Middle frontal gyrus (tissue), 1 donor: ENCODE measurements around the gene FAM47E.

Source experiments
- DNase-seq: peaks from one replicate; pipeline ENCODE4 v3.0.0-alpha.2; 2015; ENCODE audit warnings: low spot score; ENCODE audit errors: extremely low spot score

FAM47E gene, protein sequence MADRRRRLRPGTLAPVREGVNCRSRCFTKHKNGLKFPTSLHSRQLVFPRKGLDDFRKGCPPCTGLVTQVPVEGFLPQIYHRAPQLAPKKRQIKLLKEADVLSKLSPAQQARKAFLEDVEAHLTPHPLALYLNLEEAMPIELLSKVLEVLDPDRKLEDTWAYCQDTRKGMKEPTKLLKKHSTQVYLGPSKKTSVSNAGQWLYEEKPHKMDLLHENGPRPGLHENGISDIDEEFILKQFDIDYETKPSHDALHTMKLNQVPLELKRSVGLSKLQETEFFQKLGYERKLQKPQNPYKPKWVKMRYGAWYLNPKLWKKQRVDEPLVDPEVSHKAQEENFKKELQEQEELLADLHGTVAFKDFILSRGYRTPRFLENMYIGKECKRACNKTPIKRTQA

DNA sequence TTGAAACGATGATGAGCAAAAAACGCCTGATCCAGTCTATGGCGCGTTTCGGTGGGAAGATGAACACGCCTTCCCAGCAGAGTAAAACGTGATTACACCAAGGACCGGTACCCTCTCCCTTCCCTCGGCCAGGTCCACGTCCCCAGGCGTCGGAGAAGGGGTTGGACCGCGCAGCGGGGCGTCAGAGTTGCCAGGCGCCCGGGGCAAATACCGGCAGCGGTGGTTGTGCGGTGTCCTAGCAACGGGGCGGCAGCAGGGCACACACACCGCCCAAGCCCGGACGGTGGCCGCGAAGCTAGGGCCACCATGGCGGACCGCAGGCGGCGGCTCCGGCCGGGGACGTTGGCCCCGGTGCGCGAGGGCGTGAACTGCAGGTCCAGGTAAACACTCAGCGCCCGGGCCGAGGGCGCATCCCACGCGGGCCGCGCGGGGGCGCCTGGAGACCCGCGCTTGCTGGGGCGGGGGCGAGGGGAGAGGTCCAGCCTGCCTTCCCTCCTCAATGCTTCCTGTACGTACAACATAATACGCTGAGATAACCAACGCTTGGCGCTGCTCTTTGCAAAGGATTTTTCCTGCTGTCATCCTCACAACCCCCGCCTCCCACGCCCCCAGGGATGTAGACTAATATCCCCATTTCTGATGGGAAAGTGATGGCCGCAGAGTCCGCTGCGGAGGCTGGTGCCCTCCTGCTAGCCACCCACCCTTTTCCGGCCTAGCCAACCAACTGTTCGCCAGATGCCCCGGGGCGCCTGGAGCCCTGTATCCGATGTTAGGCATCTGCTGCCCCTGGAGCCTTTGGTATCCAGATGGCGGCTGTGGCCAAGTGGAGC, at the start of gene FAM47E:
Gene FAM47E, plus strand, starts transcription at position 281 of the 830 bp plus-strand sequence. Its CDS starts 26 bp downstream, at position 307.
- no peak for DNase-seq

DNA sequence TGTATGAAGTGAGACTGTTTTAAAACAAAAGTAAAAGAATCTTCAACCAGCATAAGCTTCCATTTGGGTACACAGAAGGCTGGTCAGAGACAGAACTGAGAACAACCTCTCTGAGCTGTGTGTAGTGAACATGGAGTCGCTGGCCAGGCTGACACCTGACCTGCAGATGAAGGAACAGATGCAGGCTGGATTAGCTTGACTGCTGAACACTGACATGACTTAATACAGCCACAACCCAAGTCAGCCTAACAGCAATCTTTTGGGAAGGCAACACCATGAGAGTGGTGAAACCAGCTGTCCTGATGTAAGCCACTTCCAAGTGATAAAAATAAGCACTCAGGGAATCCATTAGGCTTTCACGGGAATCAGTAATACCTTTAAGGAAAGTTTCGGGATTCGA, 48.0 kb upstream of the FAM47E start:
- DNase-seq, result no peak

DNA sequence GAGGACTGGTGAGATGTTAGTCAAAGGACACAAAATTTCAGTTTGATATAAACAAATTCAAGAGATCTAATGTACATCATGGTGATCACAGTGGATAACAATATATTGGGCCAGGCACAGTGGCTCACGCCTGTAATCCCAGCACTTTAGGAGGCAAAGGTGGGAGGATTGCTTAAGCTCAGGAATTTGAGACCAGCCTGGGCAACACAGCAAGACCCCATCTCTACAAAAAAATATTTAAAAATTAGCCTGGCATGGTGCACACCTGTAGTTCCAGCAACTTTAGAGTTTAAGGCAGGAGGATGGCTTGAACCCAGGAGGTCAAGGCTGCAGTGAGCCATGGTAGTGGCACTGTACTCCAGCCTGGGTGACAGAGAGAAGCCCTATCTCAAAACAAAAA, 46.6 kb upstream of the FAM47E start:
- no peak for DNase-seq

DNA sequence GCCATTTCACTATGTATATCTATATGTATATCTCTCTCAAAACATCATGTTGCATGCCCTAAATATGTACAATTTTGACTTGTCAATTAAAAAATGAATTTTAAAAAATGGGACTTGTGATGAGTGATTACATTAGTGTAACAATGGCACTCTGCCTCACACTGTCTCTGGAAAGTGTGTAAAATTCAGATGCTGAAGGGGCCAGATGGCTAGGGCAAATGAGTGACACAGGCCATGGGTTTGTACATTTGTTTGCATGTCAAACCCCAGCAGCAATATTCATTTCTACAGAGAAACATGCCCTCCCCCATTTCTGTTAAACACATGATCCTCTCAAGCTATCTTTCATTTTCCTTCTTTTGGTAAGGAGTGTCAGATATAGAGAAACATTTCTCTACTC, 46.0 kb upstream of the FAM47E start:
- no peak for DNase-seq

DNA sequence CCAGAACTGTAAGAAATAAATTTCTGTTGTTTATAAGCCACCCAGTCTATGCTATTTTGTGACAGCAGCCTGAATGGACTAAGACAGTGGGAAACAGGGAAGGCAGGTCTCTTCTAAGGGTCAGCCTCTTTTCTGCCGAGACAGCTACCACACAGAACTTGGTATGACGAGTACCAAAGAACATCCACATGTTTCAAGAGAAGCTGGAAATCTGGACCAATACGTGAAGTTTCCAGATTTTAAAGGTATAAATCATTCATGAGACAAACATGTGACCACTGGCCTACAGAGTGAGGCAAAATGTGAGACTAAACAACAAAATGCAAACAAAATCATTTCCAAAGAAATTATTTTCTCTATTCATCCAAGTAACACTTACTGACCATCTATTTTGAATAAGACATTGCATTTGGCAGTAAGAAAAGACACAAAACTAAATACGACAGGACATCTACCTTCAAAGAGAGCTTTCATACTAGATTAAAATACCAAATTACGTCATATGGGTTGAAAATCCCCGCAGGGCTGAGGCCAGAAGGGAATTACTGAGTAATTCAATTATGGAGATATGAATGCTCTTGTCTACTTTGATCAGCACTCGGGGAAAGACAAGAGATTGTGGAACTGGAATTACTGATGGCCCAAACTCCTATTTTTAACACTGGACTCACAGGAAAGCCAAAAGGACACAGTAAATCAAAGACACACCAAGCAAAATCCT, 45.1 kb upstream of the FAM47E start:
- no peak for DNase-seq

DNA sequence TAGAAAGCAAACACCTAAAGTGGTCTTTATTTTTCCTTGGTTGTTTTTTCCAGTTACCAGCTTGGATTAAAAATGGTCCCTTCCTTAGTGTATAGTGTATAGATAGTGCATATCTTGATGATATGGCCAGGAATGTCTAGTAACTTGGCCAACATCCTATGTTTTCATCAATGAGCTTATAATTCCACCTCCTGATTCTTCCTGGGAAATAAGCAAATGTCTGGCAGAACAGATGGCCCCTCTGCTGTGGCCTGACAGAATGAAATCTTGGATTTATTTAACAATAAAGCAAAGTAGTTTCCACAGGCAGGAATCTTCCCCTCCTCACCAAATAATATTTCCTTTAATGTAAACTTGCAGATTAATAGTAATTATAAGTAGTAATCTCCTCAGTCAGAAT, 44.0 kb upstream of the FAM47E start:
- DNase-seq, result no peak

DNA sequence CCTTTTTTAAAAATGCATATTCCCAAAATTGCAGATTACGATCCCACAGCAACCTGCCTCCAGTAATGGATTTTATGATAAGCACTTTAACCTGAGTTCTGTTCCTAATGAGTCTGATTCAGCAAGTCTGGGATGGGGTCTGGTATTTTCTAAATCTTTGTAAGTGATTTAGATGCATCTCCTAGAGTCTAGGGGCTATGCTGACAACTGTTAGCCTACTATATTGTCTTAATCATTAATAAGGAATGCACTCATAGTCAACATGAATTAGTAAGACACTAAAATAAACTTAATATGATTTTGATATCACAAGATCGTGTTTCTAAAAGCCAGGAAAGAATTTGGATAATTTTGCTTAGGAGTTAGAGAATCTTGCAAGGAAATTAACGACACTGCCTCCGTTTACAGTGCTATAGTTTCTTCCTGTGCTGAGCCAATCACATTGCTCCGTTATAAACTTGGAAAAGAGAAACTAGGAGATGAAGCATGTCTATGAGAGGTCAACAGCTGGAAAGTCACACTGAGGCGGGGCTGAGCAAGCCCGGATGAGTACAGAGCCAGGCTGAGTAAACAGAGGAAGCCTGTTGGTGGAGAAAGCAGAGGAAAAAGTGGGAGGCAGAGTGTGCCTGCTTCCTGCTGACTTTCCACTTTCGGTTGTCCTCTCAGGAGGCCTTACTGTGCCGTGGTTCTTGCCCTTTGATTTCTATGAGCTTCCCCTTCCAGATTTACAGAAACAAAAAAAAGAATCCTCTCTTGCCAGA, 43.3 kb upstream of the FAM47E start:
- DNase-seq, result peak; percentile 62

DNA sequence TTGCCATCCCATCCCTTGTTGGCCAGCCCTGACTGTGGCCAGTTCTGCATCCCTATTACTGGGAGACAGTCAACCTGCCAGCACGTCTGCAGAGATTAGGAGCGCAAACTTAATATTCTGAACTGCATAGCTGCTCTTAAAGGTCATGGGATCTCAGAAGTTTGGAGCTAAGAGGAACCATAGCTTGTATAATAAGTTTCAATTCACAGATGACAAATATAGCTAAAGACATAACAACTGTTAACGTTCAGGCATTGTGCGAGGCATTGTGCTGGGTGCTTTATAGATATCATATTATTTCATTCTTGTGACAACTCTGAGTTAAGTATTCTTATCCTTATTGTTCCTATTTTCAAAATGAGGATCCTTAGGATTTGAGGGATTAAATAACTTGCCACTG, 41.6 kb upstream of the FAM47E start:
- DNase-seq, result no peak

DNA sequence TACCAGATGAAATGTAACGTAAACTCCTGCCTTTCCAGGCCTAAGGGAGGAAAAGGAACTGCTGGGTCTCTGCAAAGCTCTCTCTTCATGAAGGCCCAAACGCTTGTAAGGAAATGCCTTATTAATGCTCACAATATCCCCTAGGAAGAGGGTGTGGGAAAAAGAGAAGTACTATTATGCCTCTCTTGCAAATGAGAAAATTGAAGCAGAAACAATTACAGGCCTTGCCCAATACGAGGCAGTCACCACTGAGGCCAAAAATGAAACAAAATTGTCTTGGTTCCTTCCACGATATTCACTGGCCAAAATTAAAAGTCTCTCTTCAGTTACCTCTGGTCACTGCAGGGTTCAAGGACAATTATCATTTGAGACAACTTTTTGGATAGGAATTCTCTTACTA, 41.1 kb upstream of the FAM47E start:
- no peak for DNase-seq

DNA sequence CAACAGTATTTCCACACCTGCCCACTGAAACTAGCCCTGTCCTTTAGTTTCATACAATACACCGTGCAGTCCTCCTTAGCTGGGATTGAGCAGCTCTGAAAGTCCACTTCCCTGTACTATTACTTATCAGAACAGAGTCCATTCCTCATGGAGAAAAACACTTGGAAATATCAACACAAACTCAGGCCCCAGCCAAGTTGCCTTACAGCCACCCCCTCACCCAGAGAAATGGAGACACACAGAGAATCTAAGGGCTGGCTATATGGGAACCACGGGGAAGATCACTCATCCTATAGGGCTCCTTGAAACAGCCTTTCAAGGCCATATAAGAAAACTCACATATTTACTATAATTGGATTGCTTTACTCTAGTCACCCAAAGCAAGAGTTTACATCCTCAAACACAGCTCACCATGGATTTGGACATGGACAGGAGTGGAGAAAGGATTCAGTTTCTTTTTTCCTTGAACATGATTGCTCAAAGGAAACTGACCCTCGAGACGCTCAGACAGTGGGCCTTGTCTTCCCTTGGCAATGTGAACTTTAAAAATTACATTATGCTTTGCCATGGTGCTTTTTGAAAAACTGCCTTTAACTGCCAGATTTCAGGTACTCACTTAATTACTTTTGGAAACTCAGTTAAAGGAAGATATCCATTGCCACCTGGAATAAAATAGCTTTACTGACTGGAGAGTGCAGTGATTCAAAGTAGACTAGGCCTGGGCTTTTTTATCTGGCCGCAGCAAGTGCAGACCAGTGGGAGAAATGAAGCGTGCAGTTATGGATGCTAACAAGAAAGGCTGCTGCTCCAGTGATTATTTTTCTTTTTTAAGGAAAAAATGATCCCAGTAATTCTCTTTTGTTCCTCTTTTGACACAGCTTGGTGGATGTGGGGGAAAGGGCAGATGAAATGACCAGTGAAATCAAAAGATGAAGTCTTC, 39.5 kb upstream of the FAM47E start:
- no peak for DNase-seq

DNA sequence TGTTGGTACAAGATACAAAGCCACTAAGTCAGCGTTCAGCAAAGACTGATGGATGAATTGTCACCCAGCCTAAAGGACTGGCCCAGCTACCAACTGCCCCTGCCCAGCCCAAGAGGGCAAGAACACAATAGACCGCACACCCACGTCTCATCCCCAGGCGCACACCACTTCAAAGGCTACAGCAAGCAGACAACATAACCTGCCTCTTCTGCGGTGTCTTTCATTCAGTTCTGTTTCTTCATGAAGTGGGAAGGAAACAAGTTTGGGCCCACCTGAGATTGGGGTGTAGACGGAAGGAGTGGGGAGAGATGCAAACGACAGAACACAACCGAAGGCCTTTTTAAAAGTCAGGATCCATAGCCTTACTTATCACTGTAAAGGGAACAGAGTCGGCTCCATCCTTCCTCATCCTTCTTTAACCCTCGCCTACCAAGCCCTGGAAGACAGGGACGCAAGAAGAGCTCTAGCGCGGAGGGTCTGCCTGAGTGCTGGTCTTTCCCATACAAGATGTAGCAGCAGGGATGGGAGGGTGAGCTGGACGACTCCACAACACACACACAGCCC, 38.6 kb upstream of the FAM47E start:
- DNase-seq, result no peak

DNA sequence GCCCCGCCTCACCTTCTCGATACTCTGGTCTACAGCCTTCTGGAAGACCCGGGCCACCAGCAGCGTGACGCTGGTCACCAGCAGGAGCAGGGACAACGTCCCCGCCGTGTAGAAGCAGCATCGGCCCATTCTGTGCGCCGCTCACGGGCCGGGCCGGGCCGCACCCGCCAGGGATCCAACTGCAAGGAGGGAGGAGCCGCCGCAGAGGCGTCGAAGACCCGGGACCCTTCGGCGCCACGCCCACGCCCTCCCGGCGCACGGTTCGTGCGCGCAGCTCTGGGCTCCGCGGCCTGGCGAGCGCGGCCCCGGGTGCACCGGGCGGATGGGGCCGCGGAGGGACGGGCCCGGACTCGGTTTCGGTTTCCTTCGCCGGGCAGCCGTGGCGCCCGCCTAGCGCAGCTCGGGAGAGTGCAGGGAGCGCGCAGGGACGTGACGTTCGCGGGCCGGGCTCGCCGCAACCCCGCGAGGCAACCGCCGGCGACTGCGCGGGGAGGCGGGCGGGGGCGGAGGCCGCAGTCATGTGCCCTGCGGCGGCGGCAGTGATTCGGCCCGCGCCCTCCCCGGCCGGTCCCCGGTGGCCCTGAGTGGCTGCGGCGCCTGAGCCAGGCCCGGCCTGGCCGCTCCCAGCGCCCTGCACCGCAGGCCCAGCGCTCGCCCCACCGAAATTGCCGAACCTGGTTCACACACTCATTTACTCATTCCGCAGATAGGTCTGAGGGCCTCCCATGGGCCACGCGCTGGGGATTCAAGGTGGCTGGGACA, 37.9 kb upstream of the FAM47E start, which contains the start of gene SCARB2:
Gene SCARB2, minus strand, starts transcription at position 410 of the 762 bp plus-strand sequence. Its CDS starts 281 bp downstream, at position 129.
- DNase-seq, result peak; percentile 73

DNA sequence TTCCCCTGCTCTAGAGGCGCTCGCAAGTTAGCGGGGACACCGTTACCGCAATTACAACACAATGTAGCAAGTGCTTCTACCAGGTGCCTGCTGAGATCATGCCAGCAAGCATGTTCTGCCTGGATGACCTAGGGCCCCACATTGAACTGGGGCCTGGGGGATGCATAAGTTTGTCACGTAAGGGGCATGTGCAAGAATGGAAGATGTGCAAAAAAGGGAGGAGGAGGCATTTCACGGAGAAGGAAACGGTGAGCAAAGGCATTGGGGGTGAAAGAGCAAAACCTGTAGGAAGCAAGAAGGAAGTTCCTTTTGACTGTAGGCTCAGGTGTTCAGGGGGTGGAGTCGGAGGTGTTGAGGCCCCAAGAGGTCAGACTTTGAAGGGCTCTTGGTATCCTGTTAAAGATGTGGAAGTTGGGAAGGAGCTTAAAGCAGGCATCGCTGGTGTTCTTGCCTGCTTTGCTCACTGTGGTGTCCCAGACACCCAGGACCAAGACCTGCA, 37.3 kb upstream of the FAM47E start:
- no peak for DNase-seq

DNA sequence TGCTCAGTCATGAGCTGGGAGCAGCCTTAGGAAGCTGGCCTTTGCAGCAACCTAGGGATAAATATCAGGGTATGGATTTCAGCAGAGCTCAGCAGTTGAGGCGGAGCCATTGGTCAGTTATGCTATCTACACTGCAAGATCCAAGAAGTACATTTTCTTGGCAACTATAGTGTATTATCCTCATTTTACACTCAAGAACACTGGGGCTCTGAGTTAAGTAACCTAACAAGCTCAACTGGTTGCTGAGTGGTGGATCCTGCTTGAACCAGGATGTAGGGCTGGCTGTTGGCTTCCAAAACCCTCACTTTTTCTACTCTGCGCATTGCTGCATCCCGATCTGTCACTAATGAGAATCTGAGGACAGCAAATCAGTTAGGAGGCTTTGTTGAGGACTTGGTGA, 36.4 kb upstream of the FAM47E start:
- DNase-seq, result no peak

DNA sequence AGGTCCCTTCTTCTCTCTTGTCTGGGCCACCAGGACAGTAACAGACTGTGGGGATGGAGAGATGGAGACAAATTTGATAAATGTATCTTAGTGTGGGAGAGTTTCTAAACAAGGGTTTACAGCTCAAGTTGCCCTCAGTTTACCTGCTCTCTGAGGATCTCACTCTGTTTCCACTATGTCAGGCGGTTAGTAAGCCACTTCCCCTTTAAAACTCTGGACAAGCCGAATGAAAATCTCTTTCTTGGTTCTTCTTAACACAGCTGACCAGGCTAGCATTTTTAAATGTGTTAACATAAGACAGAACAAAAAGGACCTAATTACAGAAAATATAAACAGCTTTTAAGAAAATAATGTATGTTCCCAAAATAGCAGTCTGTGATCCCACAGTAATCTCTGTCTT, 35.0 kb upstream of the FAM47E start:
- no peak for DNase-seq

DNA sequence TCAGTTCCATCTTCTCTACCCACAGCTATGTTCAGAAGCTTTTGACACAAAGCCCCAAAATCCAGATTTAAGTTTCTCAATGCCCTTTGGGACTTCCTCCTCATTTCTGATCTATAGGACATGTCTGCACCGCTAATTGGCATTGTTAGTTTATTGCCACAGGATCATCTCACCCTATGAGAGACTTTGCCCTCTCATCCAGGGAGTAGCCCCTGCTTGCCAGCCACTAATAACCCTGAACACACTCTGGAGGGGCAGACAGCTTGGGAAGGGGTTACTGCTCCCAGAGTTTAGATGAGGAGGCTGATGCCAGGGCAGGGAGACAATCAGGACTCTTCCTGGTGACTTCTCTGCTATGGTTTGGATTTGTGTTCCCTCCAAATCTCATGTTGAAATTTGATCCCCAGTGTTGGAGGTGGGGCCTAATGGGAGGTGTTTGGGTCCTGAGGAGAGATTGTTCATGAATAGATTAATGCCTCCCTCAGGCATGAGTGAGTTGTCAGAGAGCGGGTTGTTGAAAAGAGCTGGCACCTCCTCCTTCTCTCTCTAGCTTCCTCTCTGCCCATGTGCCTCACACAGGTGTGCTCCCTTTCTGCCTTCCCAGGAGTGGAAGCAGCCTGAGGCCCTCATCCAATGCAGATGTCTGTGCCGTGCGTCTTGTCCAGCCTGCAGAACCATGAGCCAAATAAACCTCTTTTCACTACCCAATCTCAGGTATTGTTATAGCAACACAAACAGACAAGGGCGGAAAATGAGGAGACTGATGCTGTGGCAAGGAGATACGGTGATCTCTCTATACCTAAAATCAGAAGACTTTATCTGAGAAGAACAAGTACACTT, 34.3 kb upstream of the FAM47E start:
- no peak for DNase-seq

DNA sequence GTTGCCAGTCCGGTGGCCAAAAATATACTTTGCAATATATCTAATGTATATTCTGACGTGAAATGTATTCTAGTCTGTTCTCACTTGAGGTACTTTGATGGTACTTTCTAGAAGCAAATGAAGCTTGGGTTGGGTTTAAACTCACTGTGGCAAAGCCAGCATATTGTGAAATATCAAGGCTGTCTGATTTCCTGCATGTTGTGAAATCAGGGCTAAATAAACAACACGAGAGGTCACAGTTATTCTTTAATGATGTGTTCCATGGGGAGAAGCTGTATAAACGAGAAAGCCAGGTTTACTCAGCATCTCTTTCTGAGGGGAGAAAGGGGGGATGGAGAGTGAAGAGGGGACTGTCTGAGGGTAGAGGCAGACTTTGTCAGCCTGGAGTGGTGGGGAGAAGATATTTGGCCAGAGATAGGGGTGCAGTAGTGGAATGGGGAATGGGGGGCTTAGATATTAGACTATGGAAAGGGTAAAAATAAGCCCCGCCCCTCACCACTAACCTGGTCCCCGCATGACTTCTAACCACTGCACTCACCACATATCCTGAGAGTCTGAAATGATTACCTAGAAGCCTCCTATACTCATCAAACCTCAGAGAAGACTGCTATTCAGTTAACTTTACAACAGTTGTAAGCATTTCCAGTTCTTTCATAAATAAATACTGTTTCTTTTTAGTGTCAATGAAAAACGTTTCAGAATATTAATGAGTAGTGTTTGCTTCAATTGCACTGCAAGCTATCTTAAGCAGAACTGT, 32.0 kb upstream of the FAM47E start:
- no peak for DNase-seq
